Fibroblast of the aortic adventitia (primary cell): Measurements from ENCODE around the gene POLD4. TPM values are rescaled to one million over a fixed set of nuclear protein-coding genes. Genes with fewer than 3 reads are reported as not detected.
"Not testable (repeated sequence)": the region's sequence is repeated elsewhere in the genome, so short reads cannot be mapped to it uniquely, and the experiment has no call there.

ENCODE experiments used
- DNase-seq: peaks from one replicate; pipeline ENCODE4 v3.0.0-alpha.2; 2010; ENCODE audit warnings: low read depth
- H3K4me3 ChIP-seq: 2 replicates; pipeline ENCODE4 v1.5.1; 2011; ENCODE audit warnings: low read depth, mild to moderate bottlenecking, control low read depth, low read length, moderate library complexity
- CTCF ChIP-seq: IDR thresholded peaks from 2 replicates; pipeline ENCODE4 v1.5.1; 2011; ENCODE audit warnings: mild to moderate bottlenecking, low read length, control low read depth, inconsistent platforms; ENCODE audit not compliant: insufficient read depth
- total RNA-seq: library from RNA; depleted of rRNA; stranded (reverse); fragments of >200 nt; gene quantifications from 2 replicates; pipeline ENCODE4 v1.2.3, GENCODE V29; 2012; ENCODE audit warnings: low replicate concordance

The POLD4 gene
- total RNA-seq, 1 donor = 53.5 TPM

GRCh38 chr11:67320011-67320410 lies 33.3 kb downstream of the POLD4 start:
- DNase-seq = no peak

GRCh38 chr11:67318876-67319275 lies 34.5 kb downstream of the POLD4 start:
- DNase-seq = not testable (repeated sequence)
- H3K4me3 ChIP-seq = peak overlapping the region; percentile 92

More at GRCh38 chr11:67320011-67320410, 33.3 kb downstream of the POLD4 start:
- H3K4me3 ChIP-seq = no peak overlapping the region
- no peak for TF ChIP-seq CTCF

GRCh38 chr11:67317888-67318555 lies 35.3 kb downstream of the POLD4 start:
- no peak for DNase-seq
- no peak for TF ChIP-seq CTCF
- peak overlapping the region; percentile 92 for H3K4me3 ChIP-seq

- peak; percentile 87 for TF ChIP-seq CTCF
- H3K4me3 ChIP-seq = peak overlapping the region; percentile 92
- peak; percentile 94 for DNase-seq
Observed at GRCh38 chr11:67317205-67317887, 36.0 kb downstream of the POLD4 start.

GRCh38 chr11:67316882-67317204 lies 36.5 kb downstream of the POLD4 start:
- no peak for TF ChIP-seq CTCF
- H3K4me3 ChIP-seq = peak overlapping the region; percentile 92

GRCh38 chr11:67315325-67315909 lies 37.9 kb downstream of the POLD4 start:
- TF ChIP-seq CTCF = no peak
- DNase-seq = no peak
- H3K4me3 ChIP-seq = no peak overlapping the region

More at GRCh38 chr11:67316882-67317204, 36.5 kb downstream of the POLD4 start:
- DNase-seq = no peak

GRCh38 chr11:67314218-67314617 lies 39.1 kb downstream of the POLD4 start:
- no peak for TF ChIP-seq CTCF
- no peak overlapping the region for H3K4me3 ChIP-seq
- DNase-seq = no peak
